T-cell (primary cell): Measurements from ENCODE around the gene TMEM44. TPM values are rescaled to one million over a fixed set of nuclear protein-coding genes. Genes with fewer than 3 reads are reported as not detected.

Experiments used
- ATAC-seq, 4 experiments: fragments of 200-7000 bp in 3 of 4; fragments of 150-1000 bp in 1 of 4; cut with Tn5 transposase; replicated peaks in 1 of 4; 1 replicate in 3 of 4; 2 replicates in 1 of 4; pipeline ENCODE4 v1.10.0; 2021; ENCODE audit warnings: moderate library complexity in 3 of 4, mild to moderate bottlenecking in 2 of 4, moderate number of reproducible peaks in 1 of 4
- CTCF ChIA-PET, 2 donors: fragments of 300-600 bp; sonication (Branson Sonifier 250); formaldehyde crosslinking; loops; one replicate each; lab custom pipeline; 2022; ENCODE audit warnings: antibody characterized with exemption in 2 of 2; lab: Charles Lee
- POLR2A ChIA-PET, 2 donors: fragments of 300-600 bp; sonication (Branson Sonifier 250); formaldehyde crosslinking; loops; one replicate each; lab custom pipeline; 2022; ENCODE audit warnings: antibody characterized with exemption in 2 of 2; lab: Charles Lee
- DNase-seq, 35 experiments: peaks; one replicate each; pipeline versions ENCODE4 v3.0.0 to v3.0.0-alpha.2; 2013 to 2023
- H3K27ac ChIP-seq: one replicate; pipeline ENCODE4 v1.5.1; 2013; ENCODE audit warnings: low read length
- H3K27me3 ChIP-seq, 2 experiments: replicated peaks in 1 of 2; 1 replicate in 1 of 2; 2 replicates in 1 of 2; pipeline versions ENCODE4 v1.6.1 to v1.7.0; 2013; ENCODE audit warnings: low read length in 1 of 2, mixed read lengths in 1 of 2; ENCODE audit not compliant: control insufficient read depth in 2 of 2, insufficient read depth in 2 of 2; ENCODE audit errors: extremely low read depth in 1 of 2
- H3K36me3 ChIP-seq, 2 donors: 1 replicate in 1 of 2; 2 replicates in 1 of 2; pipeline versions ENCODE4 v1.6.1 to v1.7.0; 2013; ENCODE audit warnings: low read length in 1 of 2; ENCODE audit not compliant: control insufficient read depth in 2 of 2, insufficient read depth in 1 of 2; ENCODE audit errors: extremely low read depth in 1 of 2
- H3K4me1 ChIP-seq, 2 experiments: 1 replicate in 1 of 2; 2 replicates in 1 of 2; pipeline versions ENCODE4 v1.6.1 to v1.7.0; 2013; ENCODE audit warnings: low read length in 2 of 2, mixed read lengths in 1 of 2; ENCODE audit not compliant: insufficient read depth in 2 of 2, control insufficient read depth in 1 of 2; ENCODE audit errors: extremely low read depth in 1 of 2
- H3K4me3 ChIP-seq, 2 donors: 1 replicate in 1 of 2; 2 replicates in 1 of 2; pipeline versions ENCODE4 v1.5.1 to v1.7.0; 2013; ENCODE audit warnings: mild to moderate bottlenecking in 2 of 2, low read length in 1 of 2, moderate library complexity in 1 of 2; ENCODE audit not compliant: control insufficient read depth in 1 of 2; ENCODE audit errors: extremely low read depth in 1 of 2
- H3K9me3 ChIP-seq: 2 replicates; pipeline ENCODE4 v1.7.0; 2013
- H3K27ac Mint-ChIP-seq, 2 donors: one replicate each; pipeline ENCODE4 v1.8.0; 2020 to 2021; ENCODE audit warnings: mild to moderate bottlenecking in 2 of 2, mixed read lengths in 2 of 2
- H3K27me3 Mint-ChIP-seq, 2 donors: one replicate each; pipeline ENCODE4 v1.8.0; 2021 to 2022; ENCODE audit warnings: mixed read lengths in 2 of 2
- H3K36me3 Mint-ChIP-seq: one replicate; pipeline ENCODE4 v1.8.0; 2021; ENCODE audit warnings: mixed read lengths
- H3K4me1 Mint-ChIP-seq, 3 donors: one replicate each; pipeline ENCODE4 v1.8.0; 2020 to 2022; ENCODE audit warnings: mixed read lengths in 3 of 3, mild to moderate bottlenecking in 1 of 3
- H3K4me3 Mint-ChIP-seq, 3 donors: one replicate each; pipeline ENCODE4 v1.8.0; 2020 to 2022; ENCODE audit warnings: mild to moderate bottlenecking in 3 of 3, mixed read lengths in 3 of 3, moderate library complexity in 3 of 3
- H3K9me3 Mint-ChIP-seq, 3 donors: one replicate each; pipeline ENCODE4 v1.8.0; 2020 to 2022; ENCODE audit warnings: mixed read lengths in 3 of 3
- WGBS: methylation state at CpG from one replicate; pipeline ENCODE4 v1.1.5; 2013; ENCODE audit warnings: missing lambda C conversion rate; ENCODE audit not compliant: insufficient coverage; 5-methylcytosine and 5-hydroxymethylcytosine counted together
- total RNA-seq, 35 experiments: library from RNA in 6 of 35; stranded (reverse) in 6 of 35; fragments of 120-200 nt in 1 of 35; gene quantifications; one replicate each; pipeline versions ENCODE4 v1.2.1 to v1.2.4 and lab custom pipeline; 2013 to 2026

The TMEM44 gene
- total RNA-seq (1 to 10 TPM; 1.6 to 3.3 (median 2.3) TPM), total RNA-seq (lab: John Stamatoyannopoulos, UW) (0.38 to 4.0 (median 1.4) reads per million in 29 experiments)
- total RNA-seq (2013): 1.1 TPM

- no peaks in the 10 kb centered on the region for H3K27me3 ChIP-seq
- peak; percentile 27 to 67 (median 43) for DNase-seq
- Mint-ChIP-seq H3K27ac (peak within 1 kb of the TSS; percentile 71 to 77), H3K4me3 (peak within 1 kb of the TSS; percentile 78 to 81 (median 81)), H3K27me3 (no peaks in the 10 kb centered on the region), H3K4me1 (peaks cover 0 to 11% (median 10%) of the 10 kb centered on the region in 3 donors), H3K9me3 (no peaks in the 10 kb centered on the region), H3K36me3 (no peaks in the 10 kb centered on the region)
- peak; percentile 79 to 86 (median 81) for ATAC-seq
- WGBS: under 1% methylated on average over 52 of the region's 66 CpGs
- peak within 1 kb of the TSS; percentile 61 to 68 for H3K4me3 ChIP-seq
- peaks cover 0 to 14% of the 10 kb centered on the region in 2 experiments for H3K4me1 ChIP-seq
- ChIA-PET CTCF (interaction anchor here in 1 of 2 donors (0.8 kb wide), 1 partner anchor 38 kb away, joined by 3 read pairs; no protein-coding TSS in a partner anchor), POLR2A (interaction anchor here (0.6 to 0.7 kb wide), 3 partner anchors 16 to 36 kb away, joined by 3 to 9 read pairs (median 3); no protein-coding TSS in a partner anchor)
- no peaks in the 10 kb centered on the region for H3K9me3 ChIP-seq
- H3K27ac ChIP-seq: peak within 1 kb of the TSS; percentile 38
- no peaks in the 10 kb centered on the region for H3K36me3 ChIP-seq
Observed at GRCh38 chr3:194633349-194634004, at the start of gene TMEM44. TMEM44 (minus strand) TSS chr3:194633419; CDS start chr3:194633215, 204 bp downstream.

- no peaks in the 10 kb centered on the region for H3K36me3 Mint-ChIP-seq
- Histone ChIP-seq H3K9me3 (no peaks in the 10 kb centered on the region), H3K4me3 (no peak overlapping the region), H3K36me3 (no peaks in the 10 kb centered on the region), H3K4me1 (peaks cover 12 to 35% of the 10 kb centered on the region in 2 experiments), H3K27ac (no peak overlapping the region), H3K27me3 (peaks cover 0 to 21% of the 10 kb centered on the region in 2 experiments)
- DNase-seq (peak in 34 of 35 experiments; percentile 26 to 83 (median 54)), ATAC-seq (peak; percentile 49 to 76 (median 56))
- H3K27ac Mint-ChIP-seq: no peak overlapping the region
- H3K9me3 Mint-ChIP-seq: no peaks in the 10 kb centered on the region
- no peak overlapping the region for H3K4me3 Mint-ChIP-seq
- 69% methylated on average over 10 of the region's 14 CpGs for WGBS
- ChIA-PET POLR2A (interaction anchor here (0.5 to 0.7 kb wide), 3 partner anchors 11 to 793 kb away, joined by 3 to 7 read pairs (median 5); partner anchors contain the start of gene LSG1 (in 1 of the 2)), CTCF (interaction anchor here (0.5 to 3.4 kb wide), 28 partner anchors 10 to 638 kb away, joined by 3 to 46 read pairs (median 4); partner anchors contain the start of genes LSG1 (in 1 of the 2) and XXYLT1 (in 1 of the 2))
- H3K27me3 Mint-ChIP-seq: peaks cover 9 to 10% of the 10 kb centered on the region in 2 donors
- H3K4me1 Mint-ChIP-seq: peaks cover 34 to 41% (median 34%) of the 10 kb centered on the region in 3 donors
Observed at GRCh38 chr3:194682694-194683310, 49.6 kb upstream of the TMEM44 start.

- H3K4me1 ChIP-seq: peaks cover 9 to 32% of the 10 kb centered on the region in 2 experiments
- no peak for ATAC-seq
- no peak overlapping the region for H3K4me3 Mint-ChIP-seq
- 39% methylated on average over 3 of the region's 4 CpGs for WGBS
- no peak overlapping the region for H3K4me3 ChIP-seq
- no peak overlapping the region for H3K27ac Mint-ChIP-seq
- H3K9me3 Mint-ChIP-seq: no peaks in the 10 kb centered on the region
- no peak overlapping the region for H3K27ac ChIP-seq
- DNase-seq: no peak
- peaks cover 31 to 39% (median 32%) of the 10 kb centered on the region in 3 donors for H3K4me1 Mint-ChIP-seq
- H3K27me3 Mint-ChIP-seq: peaks cover 7 to 8% of the 10 kb centered on the region in 2 donors
- CTCF ChIA-PET: interaction anchor here (0.6 to 3.4 kb wide), 24 partner anchors 9 to 593 kb away, joined by 3 to 46 read pairs (median 4); partner anchors contain the start of genes LSG1 (in 1 of the 2) and XXYLT1 (in 1 of the 2)
- peaks cover 0 to 18% of the 10 kb centered on the region in 2 experiments for H3K27me3 ChIP-seq
- POLR2A ChIA-PET: interaction anchor here in 1 of 2 donors (0.6 to 0.7 kb wide), 2 partner anchors 10 to 520 kb away, joined by 3 to 5 read pairs; partner anchors contain the start of gene LSG1
- no peaks in the 10 kb centered on the region for H3K9me3 ChIP-seq
- H3K36me3 ChIP-seq: no peaks in the 10 kb centered on the region
- no peaks in the 10 kb centered on the region for H3K36me3 Mint-ChIP-seq
Observed at GRCh38 chr3:194682189-194682693, 49.0 kb upstream of the TMEM44 start.

- H3K9me3 Mint-ChIP-seq: no peaks in the 10 kb centered on the region
- ATAC-seq (no peak), DNase-seq (no peak)
- H3K4me3 ChIP-seq: no peak overlapping the region
- WGBS: 72% methylated on average over 9 of the region's 11 CpGs
- POLR2A ChIA-PET: no interaction called here
- peaks cover 23 to 30% (median 27%) of the 10 kb centered on the region in 3 donors for H3K4me1 Mint-ChIP-seq
- CTCF ChIA-PET: interaction anchor here (1.2 to 3.4 kb wide), 3 partner anchors 8 to 10 kb away, joined by 5 to 46 read pairs (median 6); partner anchors contain the start of gene LSG1 (in 1 of the 2)
- H3K36me3 Mint-ChIP-seq: no peaks in the 10 kb centered on the region
- peaks cover 4 to 22% of the 10 kb centered on the region in 2 experiments for H3K4me1 ChIP-seq
- H3K27me3 Mint-ChIP-seq: peaks cover 4 to 7% of the 10 kb centered on the region in 2 donors
- peaks cover 0 to 8% of the 10 kb centered on the region in 2 experiments for H3K27me3 ChIP-seq
- no peaks in the 10 kb centered on the region for H3K36me3 ChIP-seq
- H3K4me3 Mint-ChIP-seq: no peak overlapping the region
- H3K27ac ChIP-seq: no peak overlapping the region
- no peaks in the 10 kb centered on the region for H3K9me3 ChIP-seq
- H3K27ac Mint-ChIP-seq: no peak overlapping the region
Observed at GRCh38 chr3:194680888-194681615, 47.8 kb upstream of the TMEM44 start.

GRCh38 chr3:194676471-194676870 lies 43.3 kb upstream of the TMEM44 start:
- peaks cover 7 to 16% (median 11%) of the 10 kb centered on the region in 3 donors for H3K4me1 Mint-ChIP-seq
- H3K27me3 ChIP-seq: no peaks in the 10 kb centered on the region
- no peak overlapping the region for H3K27ac ChIP-seq
- no peak overlapping the region for H3K27ac Mint-ChIP-seq
- no peak overlapping the region for H3K4me3 Mint-ChIP-seq
- no peaks in the 10 kb centered on the region for H3K36me3 Mint-ChIP-seq
- H3K4me3 ChIP-seq: no peak overlapping the region
- H3K9me3 Mint-ChIP-seq: no peaks in the 10 kb centered on the region
- H3K9me3 ChIP-seq: no peaks in the 10 kb centered on the region
- no peaks in the 10 kb centered on the region for H3K36me3 ChIP-seq
- peaks cover 0 to 5% of the 10 kb centered on the region in 2 donors for H3K27me3 Mint-ChIP-seq
- DNase-seq (no peak), ATAC-seq (no peak)
- ChIA-PET CTCF (interaction anchor here (0.5 to 1.1 kb wide), 2 partner anchors 9 to 62 kb away, joined by 3 to 4 read pairs; no protein-coding TSS in a partner anchor), POLR2A (interaction anchor here in 1 of 2 donors (0.6 kb wide), 1 partner anchor 714 kb away, joined by 9 read pairs; no protein-coding TSS in a partner anchor)
- WGBS: no CpG with 5 or more reads among the region's 1 CpG
- peaks cover 2 to 6% of the 10 kb centered on the region in 2 experiments for H3K4me1 ChIP-seq
